Type B pancreatic cell (in vitro differentiated cells): ENCODE measurements around the gene EME1. TPM values are rescaled to one million over a fixed set of nuclear protein-coding genes. Genes with fewer than 3 reads are reported as not detected.

Source experiments
- DNase-seq: peaks from one replicate; pipeline ENCODE4 v3.0.0; 2021; ENCODE audit warnings: mixed read lengths; ENCODE audit not compliant: unreplicated experiment; ENCODE audit errors: extremely low spot score
- H3K27ac Mint-ChIP-seq: 2 replicates; pipeline ENCODE4 v1.8.0; 2021; ENCODE audit warnings: mild to moderate bottlenecking, mixed read lengths
- H3K27me3 Mint-ChIP-seq: 2 replicates; pipeline ENCODE4 v1.8.0; 2021; ENCODE audit warnings: mixed read lengths
- H3K36me3 Mint-ChIP-seq: 2 replicates; pipeline ENCODE4 v1.8.0; 2021; ENCODE audit warnings: mixed read lengths
- H3K4me1 Mint-ChIP-seq: one replicate; pipeline ENCODE4 v1.8.0; 2021; ENCODE audit warnings: mixed read lengths; ENCODE audit not compliant: unreplicated experiment
- H3K4me3 Mint-ChIP-seq: 2 replicates; pipeline ENCODE4 v1.8.0; 2021; ENCODE audit warnings: mild to moderate bottlenecking, mixed read lengths
- H3K9me3 Mint-ChIP-seq: 2 replicates; pipeline ENCODE4 v1.8.0; 2021; ENCODE audit warnings: mixed read lengths
- CTCF ChIP-seq: fragments of 200-600 bp; sonication (generic); conservative IDR thresholded peaks from 2 replicates; pipeline ENCODE4 v1.5.0; 2021; ENCODE audit warnings: antibody characterized with exemption, mild to moderate bottlenecking
- total RNA-seq: library from RNA; stranded (reverse); gene quantifications from 2 replicates; pipeline ENCODE4 v1.2.1, GENCODE V29; 2021; ENCODE audit warnings: low replicate concordance

EME1 gene
- total RNA-seq, 1 donor from 2014 or later, result 18.7 TPM

GRCh38 chr17:50421308-50422051 is 48.5 kb downstream of the EME1 start:
- peaks cover 7% of the 10 kb centered on the region for H3K9me3 Mint-ChIP-seq
- no peak for DNase-seq
- H3K27me3 Mint-ChIP-seq, result no peaks in the 10 kb centered on the region
- no peak for TF ChIP-seq CTCF
- peak overlapping the region; percentile 57 for H3K4me3 Mint-ChIP-seq
- peaks cover 5% of the 10 kb centered on the region for H3K36me3 Mint-ChIP-seq
- peak overlapping the region; percentile 84 for H3K27ac Mint-ChIP-seq
- H3K4me1 Mint-ChIP-seq, result peaks cover 24% of the 10 kb centered on the region

GRCh38 chr17:50422738-50423137 is 49.7 kb downstream of the EME1 start:
- H3K9me3 Mint-ChIP-seq, result peaks cover 7% of the 10 kb centered on the region
- no peak for TF ChIP-seq CTCF
- peaks cover 35% of the 10 kb centered on the region for H3K4me1 Mint-ChIP-seq
- no peak overlapping the region for H3K4me3 Mint-ChIP-seq
- DNase-seq, result no peak
- H3K27ac Mint-ChIP-seq, result no peak overlapping the region
- peaks cover 5% of the 10 kb centered on the region for H3K36me3 Mint-ChIP-seq
- H3K27me3 Mint-ChIP-seq, result no peaks in the 10 kb centered on the region

- H3K36me3 Mint-ChIP-seq, result peaks cover 5% of the 10 kb centered on the region
- H3K27ac Mint-ChIP-seq, result peak overlapping the region; percentile 88
- peak overlapping the region; percentile 68 for H3K4me3 Mint-ChIP-seq
- peaks cover 38% of the 10 kb centered on the region for H3K4me1 Mint-ChIP-seq
- peaks cover 7% of the 10 kb centered on the region for H3K9me3 Mint-ChIP-seq
- H3K27me3 Mint-ChIP-seq, result no peaks in the 10 kb centered on the region
- no peak for TF ChIP-seq CTCF
- no peak for DNase-seq
Observed at GRCh38 chr17:50423553-50424159, 50.6 kb downstream of the EME1 start.

- DNase-seq, result no peak
- Mint-ChIP-seq H3K9me3 (no peaks in the 10 kb centered on the region), H3K4me1 (peaks cover 39% of the 10 kb centered on the region), H3K36me3 (no peaks in the 10 kb centered on the region), H3K4me3 (peak overlapping the region; percentile 68), H3K27ac (peak overlapping the region; percentile 88), H3K27me3 (no peaks in the 10 kb centered on the region)
- TF ChIP-seq CTCF, result no peak
Observed at GRCh38 chr17:50424246-50424995, 51.4 kb downstream of the EME1 start.

GRCh38 chr17:50424996-50425681 is 52.1 kb downstream of the EME1 start:
- H3K9me3 Mint-ChIP-seq, result no peaks in the 10 kb centered on the region
- peak overlapping the region; percentile 62 for H3K27ac Mint-ChIP-seq
- no peak for TF ChIP-seq CTCF
- DNase-seq, result no peak
- H3K4me1 Mint-ChIP-seq, result peaks cover 44% of the 10 kb centered on the region
- H3K4me3 Mint-ChIP-seq, result peak overlapping the region; percentile 87
- no peaks in the 10 kb centered on the region for H3K36me3 Mint-ChIP-seq
- no peaks in the 10 kb centered on the region for H3K27me3 Mint-ChIP-seq
